Mesendoderm (in vitro differentiated cells): ENCODE data around the gene ZNF146.

Source experiments
- DNase-seq: peaks from one replicate; pipeline ENCODE4 v3.0.0; 2013
- H2AK5ac ChIP-seq: 2 replicates; pipeline ENCODE4 v1.6.1; 2013; ENCODE audit warnings: low read length, inconsistent platforms
- H2BK120ac ChIP-seq: 2 replicates; pipeline ENCODE4 v1.6.1; 2013; ENCODE audit warnings: low read depth, mild to moderate bottlenecking, low read length, moderate library complexity, mixed read lengths
- H2BK15ac ChIP-seq: replicated peaks from 2 replicates; pipeline ENCODE4 v1.6.1; 2013; ENCODE audit warnings: low read depth, mild to moderate bottlenecking, moderate library complexity
- H2BK5ac ChIP-seq: 2 replicates; pipeline ENCODE4 v1.6.1; 2013; ENCODE audit warnings: low read length, inconsistent platforms
- H3K18ac ChIP-seq: 2 replicates; pipeline ENCODE4 v1.6.1; 2013; ENCODE audit warnings: mild to moderate bottlenecking, low read length, mixed read lengths
- H3K23ac ChIP-seq: one replicate; pipeline ENCODE4 v1.6.1; 2013; ENCODE audit warnings: low read length
- H3K27ac ChIP-seq: 2 replicates; pipeline ENCODE4 v1.5.1; 2013; ENCODE audit warnings: low read depth, mild to moderate bottlenecking, inconsistent platforms, low read length, moderate library complexity
- H3K27me3 ChIP-seq: 2 replicates; pipeline ENCODE4 v1.6.1; 2013; ENCODE audit warnings: low read length, control low read depth, mild to moderate bottlenecking, inconsistent platforms; ENCODE audit not compliant: insufficient read depth, poor library complexity
- H3K36me3 ChIP-seq: 2 replicates; pipeline ENCODE4 v1.6.1; 2013; ENCODE audit warnings: low read length, inconsistent platforms; ENCODE audit not compliant: control insufficient read depth, insufficient read depth
- H3K4ac ChIP-seq: one replicate; pipeline ENCODE4 v1.6.1; 2013; ENCODE audit warnings: low read depth, mild to moderate bottlenecking, low read length, moderate library complexity
- H3K4me1 ChIP-seq: 2 replicates; pipeline ENCODE4 v1.6.1; 2013; ENCODE audit warnings: low read depth, low read length, inconsistent platforms; ENCODE audit not compliant: control insufficient read depth
- H3K4me2 ChIP-seq: 2 replicates; pipeline ENCODE4 v1.6.1; 2013; ENCODE audit warnings: low read length
- H3K4me3 ChIP-seq: 2 replicates; pipeline ENCODE4 v1.5.1; 2013; ENCODE audit warnings: mild to moderate bottlenecking, low read length
- H3K56ac ChIP-seq: one replicate; pipeline ENCODE4 v1.6.1; 2013; ENCODE audit warnings: low read length
- H3K79me1 ChIP-seq: 2 replicates; pipeline ENCODE4 v1.6.1; 2013; ENCODE audit warnings: low read length, inconsistent platforms
- H3K79me2 ChIP-seq: 2 replicates; pipeline ENCODE4 v1.6.1; 2013; ENCODE audit warnings: mild to moderate bottlenecking, low read length; ENCODE audit not compliant: control insufficient read depth, insufficient read depth
- H3K9ac ChIP-seq: 2 replicates; pipeline ENCODE4 v1.6.1; 2013; ENCODE audit warnings: low read length, inconsistent platforms
- H4K5ac ChIP-seq: one replicate; pipeline ENCODE4 v1.6.1; 2013; ENCODE audit warnings: low read length
- H4K8ac ChIP-seq: one replicate; pipeline ENCODE4 v1.6.1; 2013; ENCODE audit warnings: low read depth, mild to moderate bottlenecking, control low read depth, low read length, moderate library complexity
- WGBS: extraction: QIAGEN DNeasy Blood & Tissue Kit; methylation state at CpG from one replicate; pipeline ENCODE4 v1.1.7; 2013; ENCODE audit warnings: low lambda C conversion rate, missing lambda C conversion rate; ENCODE audit not compliant: insufficient coverage; ENCODE audit errors: extremely low coverage; 5-methylcytosine and 5-hydroxymethylcytosine counted together

ZNF146 gene

DNA sequence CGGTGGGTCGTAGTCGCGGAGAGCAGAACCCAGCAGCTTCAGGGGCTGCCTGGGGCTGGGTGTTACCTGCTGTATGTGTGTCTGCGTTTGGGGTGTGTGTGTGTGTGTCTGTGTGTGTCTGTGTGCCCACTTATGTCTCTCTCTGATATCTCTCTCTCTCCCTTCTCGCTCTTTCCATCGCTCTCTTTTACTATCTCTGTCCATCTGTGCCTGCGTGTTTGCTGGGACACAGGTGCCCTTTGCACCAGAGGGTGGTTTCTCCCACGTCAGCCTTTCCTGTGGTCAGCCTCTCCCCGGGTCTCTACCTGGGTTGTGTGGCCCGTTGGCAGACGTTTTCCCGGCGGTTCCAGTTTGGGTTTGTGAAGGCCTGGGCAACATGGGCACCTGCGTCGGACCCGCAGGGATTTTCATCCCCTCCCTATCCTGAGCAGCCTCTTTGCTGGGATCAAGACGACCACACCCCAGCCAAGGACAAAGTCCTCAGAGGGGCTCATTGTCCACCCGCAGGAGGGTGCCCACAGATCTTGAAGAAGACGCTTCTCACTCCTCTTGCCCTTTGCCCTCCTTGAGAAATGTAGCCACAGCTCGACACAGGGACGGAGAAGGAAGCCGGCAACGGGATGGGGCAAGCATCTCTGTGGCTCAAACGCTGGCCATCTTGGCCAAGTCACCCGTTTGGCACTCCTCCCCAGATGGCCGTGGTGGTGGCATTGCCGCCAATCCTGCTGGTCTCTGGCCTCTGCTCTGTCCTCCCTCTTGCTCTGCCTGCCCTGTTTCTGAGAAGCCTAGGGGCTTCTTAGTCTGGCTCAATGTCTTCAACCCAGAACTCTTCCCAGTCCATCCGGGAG lies 43.3 kb downstream of the ZNF146 start:
- no peak overlapping the region for H2BK120ac ChIP-seq
- no peak overlapping the region for H3K4me3 ChIP-seq
- no peak overlapping the region for H3K23ac ChIP-seq
- no peak overlapping the region for H4K5ac ChIP-seq
- no peak overlapping the region for H3K27ac ChIP-seq
- no peak overlapping the region for H2BK5ac ChIP-seq
- no peak overlapping the region for H4K8ac ChIP-seq
- H3K4ac ChIP-seq, result no peak overlapping the region
- WGBS, result no CpG with 5 or more reads among the region's 29 CpGs
- no peak for DNase-seq
- no peak overlapping the region for H3K56ac ChIP-seq
- H3K27me3 ChIP-seq, result no peaks in the 10 kb centered on the region
- H3K36me3 ChIP-seq, result no peaks in the 10 kb centered on the region
- no peak overlapping the region for H3K18ac ChIP-seq
- H3K79me2 ChIP-seq, result no peaks in the 10 kb centered on the region
- no peak overlapping the region for H3K9ac ChIP-seq
- no peak overlapping the region for H2AK5ac ChIP-seq
- H3K79me1 ChIP-seq, result no peaks in the 10 kb centered on the region
- H2BK15ac ChIP-seq, result no peak overlapping the region
- no peaks in the 10 kb centered on the region for H3K4me1 ChIP-seq
- no peak overlapping the region for H3K4me2 ChIP-seq

DNA sequence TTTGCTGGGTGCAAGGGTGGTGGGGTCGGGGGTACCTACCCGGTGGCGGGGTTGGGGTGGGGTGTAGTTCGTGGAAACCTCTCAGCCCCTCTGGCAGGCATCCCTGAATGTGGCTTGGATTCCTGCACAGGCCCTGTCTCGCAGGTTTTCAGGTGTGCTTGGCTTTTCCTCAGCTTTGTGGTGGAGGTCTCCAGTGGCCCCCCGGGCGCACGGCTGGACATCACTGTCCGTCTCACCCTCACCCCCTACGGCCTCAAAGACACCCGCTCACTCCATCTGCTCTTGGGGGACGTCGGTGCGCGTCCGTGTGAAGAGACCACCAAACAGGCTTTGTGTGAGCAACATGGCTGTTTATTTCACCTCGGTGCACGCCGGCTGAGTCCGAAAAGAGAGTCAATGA lies 44.3 kb downstream of the ZNF146 start:
- Histone ChIP-seq H3K4ac (no peak overlapping the region), H3K36me3 (no peaks in the 10 kb centered on the region), H2BK120ac (no peak overlapping the region), H3K23ac (no peak overlapping the region), H3K79me1 (no peaks in the 10 kb centered on the region), H3K9ac (no peak overlapping the region), H3K18ac (no peak overlapping the region), H3K27me3 (no peaks in the 10 kb centered on the region), H2BK5ac (no peak overlapping the region), H3K27ac (no peak overlapping the region), H3K4me1 (no peaks in the 10 kb centered on the region), H2BK15ac (no peak overlapping the region), H2AK5ac (no peak overlapping the region), H3K4me3 (no peak overlapping the region), H3K56ac (no peak overlapping the region), H4K5ac (no peak overlapping the region), H3K79me2 (no peaks in the 10 kb centered on the region), H4K8ac (no peak overlapping the region), H3K4me2 (no peak overlapping the region)
- no CpG with 5 or more reads among the region's 20 CpGs for WGBS
- DNase-seq, result no peak

DNA sequence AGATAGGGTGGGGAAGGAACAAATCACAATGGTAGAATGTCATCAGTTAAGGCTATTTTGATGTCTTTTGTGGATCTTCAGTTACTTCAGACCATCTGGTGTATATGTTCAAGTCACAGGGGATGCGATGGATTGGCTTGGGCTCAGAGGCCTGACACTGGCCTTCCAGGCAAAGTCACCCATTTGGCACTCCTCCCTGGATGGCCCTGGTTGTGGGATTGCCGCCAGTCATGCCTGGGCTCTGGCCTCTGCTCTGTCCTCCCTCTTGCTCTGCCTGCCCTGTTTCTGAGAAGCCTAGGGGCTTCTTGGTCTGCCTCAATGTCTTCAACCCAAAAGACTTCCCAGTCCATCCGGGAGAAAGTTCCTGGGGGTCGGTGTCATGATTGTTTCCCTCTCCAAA lies 50.2 kb downstream of the ZNF146 start:
- Histone ChIP-seq H2BK15ac (no peak overlapping the region), H2AK5ac (no peak overlapping the region), H3K4ac (no peak overlapping the region), H4K5ac (no peak overlapping the region), H3K79me1 (no peaks in the 10 kb centered on the region), H3K18ac (no peak overlapping the region), H3K56ac (no peak overlapping the region), H3K27me3 (no peaks in the 10 kb centered on the region), H3K4me3 (no peak overlapping the region), H4K8ac (no peak overlapping the region), H3K27ac (no peak overlapping the region), H2BK5ac (no peak overlapping the region), H3K9ac (no peak overlapping the region), H3K79me2 (no peaks in the 10 kb centered on the region), H3K4me2 (no peak overlapping the region), H3K4me1 (no peaks in the 10 kb centered on the region), H2BK120ac (no peak overlapping the region), H3K36me3 (no peaks in the 10 kb centered on the region), H3K23ac (no peak overlapping the region)
- no CpG with 5 or more reads among the region's 4 CpGs for WGBS
- no peak for DNase-seq

DNA sequence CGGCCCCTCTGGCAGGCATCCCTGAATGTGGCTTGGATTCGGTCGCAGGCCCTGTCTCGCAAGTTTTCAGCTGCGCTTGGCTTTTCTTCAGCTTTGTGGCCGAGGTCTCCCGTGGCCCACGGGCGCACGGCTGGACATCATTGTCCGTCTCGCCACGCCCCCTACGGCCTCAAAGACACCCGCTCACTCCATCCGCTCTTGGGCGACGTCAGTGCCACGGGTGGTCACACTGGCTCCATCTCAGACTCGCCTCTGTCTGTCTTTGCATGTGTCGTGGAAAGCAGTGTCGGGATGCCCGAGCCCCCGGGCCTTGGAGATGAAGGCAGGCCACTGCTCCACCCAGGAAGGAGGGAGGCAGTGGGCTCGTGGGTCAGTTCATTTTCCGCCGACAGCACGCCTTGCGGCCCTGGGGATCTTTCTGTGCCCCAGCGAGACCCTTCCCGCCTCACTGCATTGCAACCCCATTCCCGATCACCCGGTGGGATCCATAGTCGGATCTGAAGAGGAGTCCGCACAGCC lies 51.0 kb downstream of the ZNF146 start:
- WGBS, result no CpG with 5 or more reads among the region's 35 CpGs
- H3K79me1 ChIP-seq, result no peaks in the 10 kb centered on the region
- no peak overlapping the region for H3K27ac ChIP-seq
- H4K8ac ChIP-seq, result no peak overlapping the region
- H3K4me2 ChIP-seq, result no peak overlapping the region
- no peak overlapping the region for H3K23ac ChIP-seq
- no peak overlapping the region for H3K18ac ChIP-seq
- H3K56ac ChIP-seq, result no peak overlapping the region
- H2BK15ac ChIP-seq, result no peak overlapping the region
- H3K79me2 ChIP-seq, result no peaks in the 10 kb centered on the region
- no peaks in the 10 kb centered on the region for H3K36me3 ChIP-seq
- DNase-seq, result no peak
- no peaks in the 10 kb centered on the region for H3K4me1 ChIP-seq
- no peaks in the 10 kb centered on the region for H3K27me3 ChIP-seq
- no peak overlapping the region for H2BK120ac ChIP-seq
- H4K5ac ChIP-seq, result no peak overlapping the region
- H3K9ac ChIP-seq, result no peak overlapping the region
- no peak overlapping the region for H2BK5ac ChIP-seq
- H3K4ac ChIP-seq, result no peak overlapping the region
- H2AK5ac ChIP-seq, result no peak overlapping the region
- no peak overlapping the region for H3K4me3 ChIP-seq

DNA sequence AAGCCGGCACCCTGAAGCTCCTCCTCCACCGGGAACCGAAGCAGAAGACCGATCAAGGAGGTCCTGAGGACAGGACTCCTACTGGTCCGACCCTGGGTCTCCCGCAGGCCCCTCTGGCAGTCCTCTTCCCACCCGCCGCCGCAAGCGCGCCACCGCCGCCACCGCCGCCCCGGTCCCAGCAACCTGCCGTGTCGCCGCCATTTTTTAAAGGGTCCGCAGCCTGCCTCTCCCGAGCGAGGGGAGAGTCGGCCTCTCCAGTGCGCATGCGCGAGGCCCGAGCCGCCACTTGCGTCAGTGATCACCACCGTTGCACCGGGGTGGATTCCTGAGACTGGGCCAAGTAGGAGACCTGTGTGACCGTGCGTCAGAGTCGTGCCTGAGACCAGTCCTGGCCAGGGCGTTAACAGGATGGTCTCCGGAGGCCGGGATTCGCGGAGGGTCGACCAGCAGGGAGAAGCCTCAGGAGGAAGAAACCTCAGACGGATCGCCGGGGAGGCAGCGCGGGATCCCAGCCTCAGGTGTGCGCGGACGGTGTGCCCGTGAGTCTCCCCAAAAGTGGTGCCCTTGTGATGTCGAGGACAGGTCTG lies 51.6 kb downstream of the ZNF146 start:
- no peak for DNase-seq
- Histone ChIP-seq H3K4me3 (no peak overlapping the region), H3K27me3 (no peaks in the 10 kb centered on the region), H3K4ac (no peak overlapping the region), H4K8ac (no peak overlapping the region), H3K4me1 (no peaks in the 10 kb centered on the region), H4K5ac (no peak overlapping the region), H3K36me3 (no peaks in the 10 kb centered on the region), H3K79me1 (no peaks in the 10 kb centered on the region), H3K56ac (no peak overlapping the region), H3K9ac (no peak overlapping the region), H3K27ac (no peak overlapping the region), H2BK5ac (no peak overlapping the region), H3K23ac (no peak overlapping the region), H2BK15ac (no peak overlapping the region), H3K4me2 (no peak overlapping the region), H3K18ac (no peak overlapping the region), H2BK120ac (no peak overlapping the region), H3K79me2 (no peaks in the 10 kb centered on the region), H2AK5ac (no peak overlapping the region)
- no CpG with 5 or more reads among the region's 50 CpGs for WGBS
